Lung (tissue), 12 donors: ENCODE results near the gene CDHR2. TPM values are rescaled to one million over a fixed set of nuclear protein-coding genes. Genes with fewer than 3 reads are reported as not detected.
A peak's percentile ranks its signal among the peaks of the same experiment; 100 is the strongest.

ENCODE experiments used
- ATAC-seq: fragments of 200-7000 bp; cut with Tn5 transposase; one replicate; pipeline ENCODE4 v1.9.1; 2020; ENCODE audit warnings: moderate number of reproducible peaks; ENCODE audit not compliant: insufficient read depth, low FRiP score
- DNase-seq, 3 donors: peaks; one replicate each; pipeline ENCODE4 v3.0.0-alpha.2; 2013 to 2017
- H3K27ac ChIP-seq, 2 donors: one replicate each; pipeline ENCODE4 v1.5.1; 2013; ENCODE audit warnings: mild to moderate bottlenecking in 2 of 2, moderate library complexity in 2 of 2, control low read depth in 1 of 2, inconsistent platforms in 1 of 2, low read depth in 1 of 2, low read length in 1 of 2
- H3K27me3 ChIP-seq, 3 donors: one replicate each; pipeline ENCODE4 v1.5.1; 2013; ENCODE audit warnings: low read length in 2 of 3; ENCODE audit not compliant: control insufficient read depth in 3 of 3, insufficient read depth in 3 of 3
- H3K36me3 ChIP-seq, 4 donors: one replicate each; pipeline ENCODE4 v1.5.1; 2013; ENCODE audit warnings: low read length in 4 of 4, mild to moderate bottlenecking in 1 of 4, moderate library complexity in 1 of 4; ENCODE audit not compliant: control insufficient read depth in 4 of 4, insufficient read depth in 4 of 4
- H3K4me1 ChIP-seq, 5 donors: one replicate each; pipeline ENCODE4 v1.5.1; 2013; ENCODE audit warnings: low read length in 5 of 5, mild to moderate bottlenecking in 2 of 5, moderate library complexity in 1 of 5; ENCODE audit not compliant: control insufficient read depth in 5 of 5, insufficient read depth in 5 of 5
- H3K4me3 ChIP-seq: one replicate; pipeline ENCODE4 v1.5.1; 2013; ENCODE audit warnings: mild to moderate bottlenecking, control low read depth, moderate library complexity
- H3K9ac ChIP-seq, 2 donors: one replicate each; pipeline ENCODE4 v1.5.1; 2013; ENCODE audit warnings: low read length in 2 of 2, control low read depth in 1 of 2; ENCODE audit not compliant: insufficient read depth in 1 of 2
- H3K9me3 ChIP-seq, 4 donors: one replicate each; pipeline ENCODE4 v1.5.1; 2013; ENCODE audit warnings: low read length in 3 of 4, mild to moderate bottlenecking in 1 of 4, moderate library complexity in 1 of 4; ENCODE audit not compliant: control insufficient read depth in 4 of 4, insufficient read depth in 3 of 4
- WGBS, 2 donors: extraction: QIAGEN DNeasy Blood & Tissue Kit; methylation state at CpG; one replicate each; pipeline ENCODE4 v1.1.7; 2013; 5-methylcytosine and 5-hydroxymethylcytosine counted together
- polyA plus RNA-seq, 2 donors: library from polyadenylated mRNA; stranded (reverse); fragments of 200-250 nt; gene quantifications; one replicate each; pipeline ENCODE4 v1.2.1, GENCODE V29; 2013
- total RNA-seq, 2 donors: library from RNA; depleted of rRNA in 1 of 2; stranded (reverse); fragments of >200 nt in 1 of 2; gene quantifications; one replicate each; pipeline ENCODE4 v1.2.1, GENCODE V29; 2014 to 2021
- TF ChIP-seq, protein P1 (sequence below): IDR thresholded peaks from 2 replicates; pipeline ENCODE4 v1.5.1; 2012; ENCODE audit warnings: mild to moderate bottlenecking; ENCODE audit errors: control extremely low read depth, extremely low read depth
- donor health status: control.
- donor health status: control.
- donor health status: Bipolar disorder and iron deficiency.
- donor health status: healthy.
- donor health status: DM: yes; HTN: yes; CAD: no.

The CDHR2 gene
- total and polyA plus RNA-seq, 4 donors, result 0.02 to 1.5 (median 0.42) TPM

DNA sequence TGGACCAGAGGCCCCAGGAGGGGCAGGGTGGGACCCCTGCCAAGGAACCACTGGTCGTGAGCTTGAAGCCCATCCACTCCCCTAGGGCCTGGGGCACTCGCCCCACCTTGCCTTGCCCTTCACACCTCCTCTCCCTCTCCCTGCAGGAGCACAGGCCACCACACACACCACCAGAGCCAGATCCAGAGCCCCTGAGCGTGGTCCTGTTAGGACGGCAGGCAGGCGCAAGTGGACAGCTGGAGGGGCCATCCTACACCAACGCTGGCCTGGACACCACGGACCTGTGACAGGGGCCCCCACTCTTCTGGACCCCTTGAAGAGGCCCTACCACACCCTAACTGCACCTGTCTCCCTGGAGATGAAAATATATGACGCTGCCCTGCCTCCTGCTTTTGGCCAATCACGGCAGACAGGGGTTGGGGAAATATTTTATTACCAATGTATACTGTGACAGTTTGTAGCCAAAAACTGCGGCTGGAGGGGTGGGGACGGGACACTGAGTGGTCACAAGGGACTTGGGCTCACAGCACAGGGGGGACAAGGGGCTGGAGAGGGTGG, 46.3 kb downstream of the CDHR2 start:
- Histone ChIP-seq H3K27ac (no peak overlapping the region), H3K9me3 (peaks cover 0 to 5% (median 0%) of the 10 kb centered on the region in 4 donors), H3K27me3 (peaks cover 0 to 4% (median 0%) of the 10 kb centered on the region in 3 donors), H3K4me1 (no peaks in the 10 kb centered on the region), H3K36me3 (no peaks in the 10 kb centered on the region), H3K9ac (no peak overlapping the region), H3K4me3 (no peak overlapping the region)
- WGBS, 2 donors, result 87 to 93% methylated on average over 10 to 11 of the region's 11 CpGs
- ATAC-seq (no peak), DNase-seq (no peak)
- TF ChIP-seq, protein P1, sequence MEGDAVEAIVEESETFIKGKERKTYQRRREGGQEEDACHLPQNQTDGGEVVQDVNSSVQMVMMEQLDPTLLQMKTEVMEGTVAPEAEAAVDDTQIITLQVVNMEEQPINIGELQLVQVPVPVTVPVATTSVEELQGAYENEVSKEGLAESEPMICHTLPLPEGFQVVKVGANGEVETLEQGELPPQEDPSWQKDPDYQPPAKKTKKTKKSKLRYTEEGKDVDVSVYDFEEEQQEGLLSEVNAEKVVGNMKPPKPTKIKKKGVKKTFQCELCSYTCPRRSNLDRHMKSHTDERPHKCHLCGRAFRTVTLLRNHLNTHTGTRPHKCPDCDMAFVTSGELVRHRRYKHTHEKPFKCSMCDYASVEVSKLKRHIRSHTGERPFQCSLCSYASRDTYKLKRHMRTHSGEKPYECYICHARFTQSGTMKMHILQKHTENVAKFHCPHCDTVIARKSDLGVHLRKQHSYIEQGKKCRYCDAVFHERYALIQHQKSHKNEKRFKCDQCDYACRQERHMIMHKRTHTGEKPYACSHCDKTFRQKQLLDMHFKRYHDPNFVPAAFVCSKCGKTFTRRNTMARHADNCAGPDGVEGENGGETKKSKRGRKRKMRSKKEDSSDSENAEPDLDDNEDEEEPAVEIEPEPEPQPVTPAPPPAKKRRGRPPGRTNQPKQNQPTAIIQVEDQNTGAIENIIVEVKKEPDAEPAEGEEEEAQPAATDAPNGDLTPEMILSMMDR, result no peak

DNA sequence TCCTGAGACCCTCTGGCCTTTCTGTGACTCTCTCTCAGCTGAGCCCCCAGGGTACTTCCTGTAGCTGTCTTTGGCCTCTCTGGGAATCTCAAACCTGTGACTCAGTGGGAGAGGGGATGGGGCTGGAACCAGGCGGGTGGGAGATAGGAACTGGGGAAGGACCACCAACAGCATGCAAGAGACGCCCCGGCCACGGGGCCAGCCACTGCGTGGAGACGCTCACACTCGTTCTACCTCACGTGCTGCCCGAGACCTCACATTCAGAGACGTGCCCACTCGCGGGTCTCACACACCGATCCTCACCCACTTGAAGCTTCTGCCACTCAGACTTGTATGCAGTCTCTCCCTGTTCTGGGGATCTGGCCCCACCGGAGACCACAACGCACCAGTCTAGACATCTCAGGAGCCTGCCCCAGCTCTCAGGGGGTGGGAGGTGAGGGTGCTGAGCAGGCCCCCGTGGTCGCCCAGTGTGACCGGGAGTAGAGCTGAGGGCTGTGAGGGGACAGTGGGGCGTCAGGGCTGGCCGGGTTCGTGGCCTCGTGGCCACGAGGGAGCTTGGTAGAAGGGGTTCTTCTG, 47.0 kb downstream of the CDHR2 start:
- WGBS, 2 donors, result 82 to 84% methylated on average over 23 of the region's 23 CpGs
- H3K9me3 ChIP-seq, result peaks cover 0 to 5% (median 0%) of the 10 kb centered on the region in 4 donors
- TF ChIP-seq, protein P1, result no peak
- H3K27me3 ChIP-seq, result peaks cover 0 to 4% (median 0%) of the 10 kb centered on the region in 3 donors
- H3K4me3 ChIP-seq, result no peak overlapping the region
- no peak overlapping the region for H3K9ac ChIP-seq
- ATAC-seq, result no peak
- DNase-seq, result no peak
- no peaks in the 10 kb centered on the region for H3K4me1 ChIP-seq
- H3K36me3 ChIP-seq, result no peaks in the 10 kb centered on the region
- no peak overlapping the region for H3K27ac ChIP-seq

DNA sequence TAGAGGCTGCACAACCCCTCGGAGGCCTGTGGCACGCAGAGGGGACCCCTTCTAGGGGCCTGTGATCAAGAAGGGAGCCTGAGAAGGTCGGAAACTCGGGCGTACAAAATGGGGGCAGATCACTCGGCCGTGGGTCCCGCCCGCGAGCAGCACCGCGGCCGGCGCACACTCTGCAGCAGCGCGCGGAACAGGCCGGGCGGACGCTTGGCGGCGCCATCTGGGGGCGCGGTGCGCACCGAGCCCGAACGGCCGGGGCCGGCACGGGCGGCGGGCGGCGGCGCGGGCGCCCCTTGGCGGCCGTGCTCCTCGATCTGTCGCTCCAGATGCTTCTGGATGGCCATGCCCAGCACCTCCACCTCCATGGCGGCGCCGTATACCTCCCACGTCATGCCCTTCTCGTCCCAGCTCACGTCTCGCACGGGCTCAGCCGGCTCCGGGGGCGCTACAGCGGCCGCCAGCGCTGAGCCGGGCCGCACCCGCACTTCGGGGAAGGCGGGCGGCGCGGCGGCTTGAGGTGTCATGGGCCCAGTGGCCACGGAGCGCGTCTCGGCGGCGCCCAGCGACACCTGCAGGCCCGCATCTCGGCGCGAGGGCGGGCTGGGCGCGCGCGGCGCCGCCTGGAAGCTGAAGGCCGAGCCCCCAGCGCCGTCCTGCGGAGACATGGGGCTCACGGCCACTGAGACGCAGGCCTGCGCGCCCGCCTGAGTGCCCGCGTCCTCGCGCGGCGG, 47.7 kb downstream of the CDHR2 start:
- peaks cover 0 to 4% (median 0%) of the 10 kb centered on the region in 3 donors for H3K27me3 ChIP-seq
- no peak overlapping the region for H3K9ac ChIP-seq
- H3K4me1 ChIP-seq, result no peaks in the 10 kb centered on the region
- DNase-seq (peak in 2 of 3 donors; percentile 42 to 52), ATAC-seq (no peak)
- H3K36me3 ChIP-seq, result no peaks in the 10 kb centered on the region
- no peak overlapping the region for H3K4me3 ChIP-seq
- H3K9me3 ChIP-seq, result peaks cover 0 to 5% (median 0%) of the 10 kb centered on the region in 4 donors
- 2 to 4% methylated on average over 60 to 98 of the region's 98 CpGs for WGBS, 2 donors
- TF ChIP-seq, protein P1, result no peak
- H3K27ac ChIP-seq, result no peak overlapping the region
